CD4-positive, alpha-beta memory T cell (primary cell): ENCODE measurements around the gene VTI1A. TPM values are rescaled to one million over a fixed set of nuclear protein-coding genes. Genes with fewer than 3 reads are reported as not detected.

ENCODE experiments used
- CTCF ChIA-PET: fragments of 350-600 bp; sonication (Branson Sonifier 250); formaldehyde crosslinking; loops from one replicate; lab custom pipeline; 2021; ENCODE audit warnings: inconsistent platforms; ENCODE audit not compliant: partially characterized antibody; lab: Charles Lee
- POLR2A ChIA-PET: fragments of 350-600 bp; sonication (Branson Sonifier 250); formaldehyde crosslinking; loops from one replicate; lab custom pipeline; 2021; ENCODE audit not compliant: partially characterized antibody; lab: Charles Lee
- DNase-seq, 5 donors: peaks; one replicate each; pipeline versions ENCODE4 v3.0.0 to v3.0.0-alpha.2; 2020 to 2022; ENCODE audit warnings: mixed read lengths in 1 of 5
- H3K27ac ChIP-seq: one replicate; pipeline ENCODE4 v1.7.0; 2013; ENCODE audit warnings: low read depth, low read length
- H3K27me3 ChIP-seq: 2 replicates; pipeline ENCODE4 v1.7.0; 2013; ENCODE audit warnings: mild to moderate bottlenecking, low read length, moderate library complexity; ENCODE audit not compliant: insufficient read depth
- H3K36me3 ChIP-seq: 2 replicates; pipeline ENCODE4 v1.7.0; 2013; ENCODE audit warnings: mild to moderate bottlenecking, low read length, moderate library complexity; ENCODE audit not compliant: insufficient read depth
- H3K4me1 ChIP-seq: 2 replicates; pipeline ENCODE4 v1.7.0; 2013; ENCODE audit warnings: mild to moderate bottlenecking, low read length, moderate library complexity; ENCODE audit not compliant: insufficient read depth
- H3K4me3 ChIP-seq, 2 donors: one replicate each; pipeline ENCODE4 v1.7.0; 2013; ENCODE audit warnings: low read length in 2 of 2, mild to moderate bottlenecking in 1 of 2
- H3K9me3 ChIP-seq, 2 donors: one replicate each; pipeline ENCODE4 v1.7.0; 2013; ENCODE audit warnings: low read length in 2 of 2, control low read depth in 1 of 2; ENCODE audit not compliant: control insufficient read depth in 1 of 2
- H3K27ac Mint-ChIP-seq, 7 donors: one replicate each; pipeline ENCODE4 v1.8.0; 2020 to 2021; ENCODE audit warnings: mixed read lengths in 7 of 7, mild to moderate bottlenecking in 6 of 7, inconsistent platforms in 3 of 7, moderate library complexity in 3 of 7
- H3K27me3 Mint-ChIP-seq, 2 donors: one replicate each; pipeline ENCODE4 v1.8.0; 2020 to 2021; ENCODE audit warnings: mixed read lengths in 2 of 2
- H3K36me3 Mint-ChIP-seq, 2 donors: one replicate each; pipeline ENCODE4 v1.8.0; 2020 to 2021; ENCODE audit warnings: mixed read lengths in 2 of 2, inconsistent platforms in 1 of 2, mild to moderate bottlenecking in 1 of 2
- H3K4me1 Mint-ChIP-seq, 4 donors: one replicate each; pipeline ENCODE4 v1.8.0; 2020 to 2021; ENCODE audit warnings: mixed read lengths in 4 of 4, mild to moderate bottlenecking in 1 of 4
- H3K4me3 Mint-ChIP-seq, 8 donors: one replicate each; pipeline ENCODE4 v1.8.0; 2020 to 2021; ENCODE audit warnings: mixed read lengths in 8 of 8, mild to moderate bottlenecking in 7 of 8, moderate library complexity in 6 of 8, inconsistent platforms in 3 of 8
- H3K9me3 Mint-ChIP-seq, 8 donors: one replicate each; pipeline ENCODE4 v1.8.0; 2020 to 2021; ENCODE audit warnings: mixed read lengths in 8 of 8, mild to moderate bottlenecking in 5 of 8, inconsistent platforms in 3 of 8, moderate library complexity in 1 of 8
- intact Hi-C: fragments of 100-400 bp; cut with micrococcal nuclease; formaldehyde crosslinking; loops from one replicate; pipeline ENCODE4 v1.15.1; 2023
- polyA plus RNA-seq, 2 donors: library from polyadenylated mRNA; unstranded; fragments of 300-500 nt; fragmentation: Illumina TruSeq; gene quantifications; one replicate each; pipeline ENCODE4 v1.2.3, GENCODE V29; 2021
- total RNA-seq, 2 experiments: library from RNA; stranded (reverse); gene quantifications; one replicate each; pipeline ENCODE4 v1.2.3, GENCODE V29; 2021

The VTI1A gene
- total and polyA plus RNA-seq, 4 experiments from 2014 or later: 24.4 to 48.5 (median 40.0) TPM

DNA sequence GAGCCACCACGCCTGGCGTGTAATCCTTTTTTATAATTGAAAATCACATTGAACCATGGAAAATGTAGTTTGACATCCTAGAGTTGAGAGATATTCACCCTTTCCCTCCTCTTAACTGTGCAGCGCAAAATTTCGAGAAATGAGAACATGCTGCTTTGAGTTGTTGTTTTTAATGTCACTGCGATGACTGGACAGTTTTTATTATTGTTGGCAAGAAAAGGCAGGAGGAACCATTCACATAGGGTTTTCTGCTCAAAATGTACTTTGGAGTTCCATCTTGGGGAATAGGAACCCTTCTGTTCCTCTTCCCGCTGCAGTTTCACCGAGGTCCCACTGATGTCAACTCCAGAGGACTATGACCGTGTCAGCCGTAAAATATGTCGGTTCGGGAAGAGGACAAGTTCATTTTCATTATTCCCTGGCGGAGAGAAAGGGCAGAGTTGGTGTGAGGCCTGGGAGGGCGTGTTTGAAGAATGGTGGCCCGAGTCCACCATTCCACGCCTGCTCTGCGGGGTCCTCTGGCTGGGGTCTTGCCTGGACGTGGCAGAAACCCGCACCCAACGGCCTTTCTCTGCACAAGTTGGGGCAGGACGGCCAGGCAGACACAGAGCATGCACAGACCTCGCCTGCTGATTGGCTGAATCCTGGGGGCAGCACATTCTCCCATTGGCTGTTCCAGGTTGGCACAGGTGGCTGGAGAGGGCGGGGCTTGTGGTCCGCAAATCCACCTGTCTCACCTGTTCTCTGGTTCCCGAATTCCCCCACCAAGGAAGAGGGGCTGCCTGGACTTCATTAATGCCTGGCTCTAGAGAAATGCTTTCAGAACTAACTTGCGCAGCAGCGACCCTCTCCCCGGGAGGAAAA is 397.9 kb downstream of the VTI1A start:
- H3K27me3 ChIP-seq: no peaks in the 10 kb centered on the region
- no peak overlapping the region for H3K27ac ChIP-seq
- Mint-ChIP-seq H3K27ac (peak overlapping the region in 1 of 7 donors; percentile 25), H3K27me3 (no peaks in the 10 kb centered on the region), H3K4me3 (no peak overlapping the region), H3K9me3 (peaks cover 0 to 49% (median 33%) of the 10 kb centered on the region in 8 donors), H3K36me3 (peaks cover 5 to 19% of the 10 kb centered on the region in 2 donors), H3K4me1 (no peaks in the 10 kb centered on the region)
- H3K4me3 ChIP-seq: no peak overlapping the region
- H3K4me1 ChIP-seq: no peaks in the 10 kb centered on the region
- no peaks in the 10 kb centered on the region for H3K36me3 ChIP-seq
- intact Hi-C loops: no loop called here
- H3K9me3 ChIP-seq: no peaks in the 10 kb centered on the region
- CTCF ChIA-PET: no interaction called here
- POLR2A ChIA-PET: no interaction called here
- DNase-seq: no peak

DNA sequence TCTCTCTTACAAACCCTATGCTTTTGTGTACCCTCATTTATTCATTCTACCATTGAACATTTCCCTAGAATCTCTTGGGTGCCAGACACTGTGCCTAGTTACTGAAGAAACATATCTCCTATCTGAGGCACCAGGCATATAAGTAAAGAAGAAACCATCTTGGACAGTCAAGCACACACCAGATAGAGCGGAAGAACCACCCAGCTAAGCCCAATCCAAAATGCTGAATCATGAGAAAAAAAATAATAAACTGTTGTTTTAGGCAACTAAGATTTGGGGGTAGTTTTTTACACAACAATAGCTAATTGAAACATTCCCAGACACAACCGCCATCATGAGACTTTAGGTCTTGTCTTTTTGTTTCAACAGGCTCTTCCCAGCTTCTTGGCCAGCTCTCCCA is 400.8 kb downstream of the VTI1A start:
- Mint-ChIP-seq H3K27me3 (no peaks in the 10 kb centered on the region), H3K36me3 (peaks cover 5 to 17% of the 10 kb centered on the region in 2 donors), H3K27ac (no peak overlapping the region), H3K4me1 (no peaks in the 10 kb centered on the region), H3K9me3 (peaks cover 0 to 39% (median 28%) of the 10 kb centered on the region in 8 donors), H3K4me3 (no peak overlapping the region)
- H3K4me3 ChIP-seq: no peak overlapping the region
- no peak for DNase-seq
- POLR2A ChIA-PET: no interaction called here
- no peaks in the 10 kb centered on the region for H3K36me3 ChIP-seq
- no peak overlapping the region for H3K27ac ChIP-seq
- intact Hi-C loops: no loop called here
- no peaks in the 10 kb centered on the region for H3K27me3 ChIP-seq
- no peaks in the 10 kb centered on the region for H3K9me3 ChIP-seq
- CTCF ChIA-PET: no interaction called here
- H3K4me1 ChIP-seq: no peaks in the 10 kb centered on the region

DNA sequence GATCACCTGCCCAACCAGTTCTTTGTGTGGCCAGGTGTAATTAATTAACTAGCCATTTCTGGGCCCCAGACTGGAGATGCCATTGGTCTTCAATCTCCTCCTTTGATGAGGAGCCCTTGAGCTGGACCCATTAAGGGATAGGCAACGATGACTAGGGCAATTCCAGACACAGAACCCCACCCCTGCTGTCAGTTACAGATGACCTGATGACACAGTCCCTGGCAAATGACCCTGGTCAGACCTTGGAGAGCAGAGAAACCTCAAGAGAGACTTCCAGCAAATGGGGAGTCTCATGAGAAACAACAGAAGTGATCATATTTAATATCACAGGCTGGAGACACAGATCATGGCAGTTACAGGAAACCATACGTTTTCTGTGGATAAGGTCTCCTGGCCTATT is 401.2 kb downstream of the VTI1A start:
- Histone ChIP-seq H3K9me3 (no peaks in the 10 kb centered on the region), H3K36me3 (no peaks in the 10 kb centered on the region), H3K27me3 (no peaks in the 10 kb centered on the region), H3K4me3 (no peak overlapping the region), H3K4me1 (no peaks in the 10 kb centered on the region), H3K27ac (no peak overlapping the region)
- Mint-ChIP-seq H3K27me3 (no peaks in the 10 kb centered on the region), H3K4me1 (no peaks in the 10 kb centered on the region), H3K27ac (no peak overlapping the region), H3K36me3 (peaks cover 5 to 17% of the 10 kb centered on the region in 2 donors), H3K9me3 (peaks cover 0 to 39% (median 28%) of the 10 kb centered on the region in 8 donors), H3K4me3 (no peak overlapping the region)
- no peak for DNase-seq
- ChIA-PET CTCF (no interaction called here), POLR2A (no interaction called here)
- intact Hi-C loops: no loop called here

DNA sequence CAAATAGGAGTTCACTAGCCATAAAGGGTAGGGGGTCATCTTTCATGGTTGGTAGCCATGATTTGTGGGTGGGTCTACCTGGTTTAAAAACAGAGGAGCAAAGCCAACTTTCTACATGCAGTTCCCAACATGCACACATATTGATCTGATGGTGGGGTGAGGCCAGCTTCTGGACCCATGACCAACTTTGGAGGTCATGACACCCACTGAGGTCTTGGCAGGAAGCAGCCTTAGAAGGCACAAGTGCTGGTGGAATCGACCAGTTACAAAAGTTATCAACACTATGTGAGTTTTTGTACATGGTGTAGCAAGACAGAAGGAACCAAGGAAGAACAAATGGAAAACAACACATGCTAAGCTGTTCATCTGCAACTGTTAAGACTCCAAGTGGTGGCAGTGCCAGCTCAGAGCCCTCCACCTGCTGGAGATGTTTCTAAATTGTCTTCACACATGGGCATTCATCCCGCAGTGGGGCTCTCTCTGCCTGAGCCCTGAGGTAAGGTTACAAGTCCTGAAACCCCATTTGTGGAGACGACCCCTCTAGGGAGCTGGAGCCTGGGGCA is 401.9 kb downstream of the VTI1A start:
- peaks cover 5 to 17% of the 10 kb centered on the region in 2 donors for H3K36me3 Mint-ChIP-seq
- Histone ChIP-seq H3K4me1 (no peaks in the 10 kb centered on the region), H3K9me3 (no peaks in the 10 kb centered on the region), H3K27me3 (no peaks in the 10 kb centered on the region), H3K36me3 (no peaks in the 10 kb centered on the region), H3K4me3 (no peak overlapping the region), H3K27ac (no peak overlapping the region)
- ChIA-PET CTCF (no interaction called here), POLR2A (no interaction called here)
- peaks cover 0 to 35% (median 28%) of the 10 kb centered on the region in 8 donors for H3K9me3 Mint-ChIP-seq
- no peak overlapping the region for H3K4me3 Mint-ChIP-seq
- no peak for DNase-seq
- H3K27ac Mint-ChIP-seq: peak overlapping the region in 2 of 7 donors; percentile 43 to 68
- no peaks in the 10 kb centered on the region for H3K27me3 Mint-ChIP-seq
- intact Hi-C loops: no loop called here
- H3K4me1 Mint-ChIP-seq: no peaks in the 10 kb centered on the region

DNA sequence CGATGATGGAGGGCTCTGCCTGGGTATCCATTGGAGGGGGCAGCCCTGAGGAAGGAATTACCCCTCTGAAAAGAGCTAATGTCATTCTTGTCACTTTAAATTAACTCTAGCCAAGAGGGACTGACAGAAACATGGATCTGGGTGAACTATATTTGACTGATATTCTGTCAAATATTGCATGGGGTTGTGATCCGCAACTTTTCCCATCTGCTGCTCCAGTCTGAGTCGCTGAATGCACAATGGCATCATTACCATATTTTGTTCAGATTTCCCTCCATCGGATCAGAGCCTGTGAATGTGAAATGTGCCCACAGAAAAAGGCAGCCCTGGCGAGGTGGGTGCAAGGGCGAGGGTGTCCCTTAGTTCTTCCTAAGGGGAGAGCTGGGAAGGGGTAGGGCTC is 402.5 kb downstream of the VTI1A start:
- H3K4me3 ChIP-seq: no peak overlapping the region
- Mint-ChIP-seq H3K4me1 (no peaks in the 10 kb centered on the region), H3K27ac (no peak overlapping the region), H3K9me3 (peaks cover 0 to 32% (median 28%) of the 10 kb centered on the region in 8 donors), H3K4me3 (no peak overlapping the region), H3K36me3 (peaks cover 5 to 16% of the 10 kb centered on the region in 2 donors), H3K27me3 (no peaks in the 10 kb centered on the region)
- POLR2A ChIA-PET: no interaction called here
- H3K27ac ChIP-seq: no peak overlapping the region
- H3K36me3 ChIP-seq: no peaks in the 10 kb centered on the region
- no peaks in the 10 kb centered on the region for H3K9me3 ChIP-seq
- CTCF ChIA-PET: no interaction called here
- DNase-seq: no peak
- H3K4me1 ChIP-seq: no peaks in the 10 kb centered on the region
- intact Hi-C loops: no loop called here
- H3K27me3 ChIP-seq: no peaks in the 10 kb centered on the region

DNA sequence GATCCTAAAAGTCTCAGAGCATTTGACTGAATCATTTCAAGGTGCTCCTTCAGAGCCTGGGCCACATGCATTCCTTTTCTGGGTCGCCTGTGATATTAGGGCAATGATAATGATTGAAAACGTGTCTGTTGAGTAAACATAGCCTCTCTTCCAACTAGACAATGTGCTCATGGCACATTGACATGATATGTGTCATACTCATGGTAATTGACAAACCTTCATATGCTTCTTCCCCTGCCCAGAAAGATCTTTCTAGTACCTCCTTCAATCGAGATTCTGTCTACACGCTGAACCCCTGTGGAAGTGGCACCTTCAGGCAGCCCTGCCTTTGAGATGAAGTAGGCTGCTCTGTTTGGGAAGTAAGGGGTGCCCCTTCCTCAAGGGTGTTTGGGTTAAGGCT is 404.2 kb downstream of the VTI1A start:
- Histone ChIP-seq H3K36me3 (no peaks in the 10 kb centered on the region), H3K4me1 (no peaks in the 10 kb centered on the region), H3K4me3 (no peak overlapping the region), H3K27me3 (no peaks in the 10 kb centered on the region), H3K27ac (no peak overlapping the region), H3K9me3 (no peaks in the 10 kb centered on the region)
- H3K9me3 Mint-ChIP-seq: peaks cover 0 to 23% (median 17%) of the 10 kb centered on the region in 8 donors
- intact Hi-C loops: no loop called here
- H3K27me3 Mint-ChIP-seq: no peaks in the 10 kb centered on the region
- peaks cover 5 to 10% of the 10 kb centered on the region in 2 donors for H3K36me3 Mint-ChIP-seq
- ChIA-PET CTCF (no interaction called here), POLR2A (no interaction called here)
- no peak overlapping the region for H3K27ac Mint-ChIP-seq
- no peak for DNase-seq
- no peak overlapping the region for H3K4me3 Mint-ChIP-seq
- H3K4me1 Mint-ChIP-seq: no peaks in the 10 kb centered on the region

DNA sequence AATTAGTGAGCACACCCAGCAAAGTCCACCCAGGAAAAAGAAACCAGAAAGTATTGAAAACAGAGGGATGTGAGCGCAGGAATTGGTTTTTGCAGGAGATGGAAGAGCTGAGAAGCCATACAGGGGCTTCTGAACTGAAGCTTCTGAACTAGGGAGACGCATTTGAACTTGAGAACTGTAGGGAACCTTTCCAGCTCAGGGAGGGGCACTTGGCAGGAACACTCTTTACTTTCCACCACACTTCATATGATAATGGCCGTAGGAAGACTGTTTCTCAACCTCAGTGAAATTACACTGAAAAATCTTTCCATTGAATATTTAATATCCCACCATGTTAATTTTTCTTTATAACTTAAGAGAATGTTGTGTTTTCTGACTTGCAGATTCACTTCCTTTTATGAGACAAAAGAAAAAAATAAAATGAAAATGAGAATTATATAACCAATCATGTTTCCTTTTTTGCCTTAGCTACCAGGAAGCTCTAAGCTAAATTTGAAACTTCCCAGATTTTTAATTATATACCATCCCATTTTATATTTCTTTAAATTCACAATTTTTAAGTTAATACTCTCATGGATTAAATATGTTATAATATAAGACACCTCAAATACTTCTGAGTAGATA is 404.7 kb downstream of the VTI1A start:
- peaks cover 0 to 22% (median 14%) of the 10 kb centered on the region in 8 donors for H3K9me3 Mint-ChIP-seq
- intact Hi-C loops: no loop called here
- peaks cover 5 to 8% of the 10 kb centered on the region in 2 donors for H3K36me3 Mint-ChIP-seq
- Histone ChIP-seq H3K27ac (no peak overlapping the region), H3K4me3 (no peak overlapping the region), H3K4me1 (no peaks in the 10 kb centered on the region), H3K9me3 (no peaks in the 10 kb centered on the region), H3K27me3 (no peaks in the 10 kb centered on the region), H3K36me3 (no peaks in the 10 kb centered on the region)
- no peaks in the 10 kb centered on the region for H3K4me1 Mint-ChIP-seq
- ChIA-PET CTCF (no interaction called here), POLR2A (no interaction called here)
- no peak overlapping the region for H3K4me3 Mint-ChIP-seq
- DNase-seq: no peak
- no peaks in the 10 kb centered on the region for H3K27me3 Mint-ChIP-seq
- H3K27ac Mint-ChIP-seq: no peak overlapping the region
